ENCODE results near the gene RRBP1. TPM values are rescaled to one million over a fixed set of nuclear protein-coding genes. Genes with fewer than 3 reads are reported as not detected.

Gene RRBP1
- total and polyA plus RNA-seq, 2 experiments from 2014 or later: 193 to 242 TPM

GRCh38 chr20:17683218-17684076 is 1.4 kb upstream of the RRBP1 start:
- no peaks in the 10 kb centered on the region for H3K27me3 ChIP-seq
- no peak overlapping the region for H3K4me3 ChIP-seq
- H2AFZ ChIP-seq: no peak overlapping the region
- peaks cover 38% of the 10 kb centered on the region for H3K4me1 ChIP-seq (ENCODE audit: insufficient read depth)
- no peaks in the 10 kb centered on the region for H3K9me2 ChIP-seq (replicated peaks; ENCODE audit: insufficient read depth)
- DNase-seq (ENCODE audit: low spot score): no peak
- H3K9me3 ChIP-seq (ENCODE audit: low read depth): no peaks in the 10 kb centered on the region
- peak overlapping the region; percentile 66 for H3K4me2 ChIP-seq
- 72% methylated on average over 10 of the region's 10 CpGs for WGBS (ENCODE audit: low lambda C conversion rate, missing lambda C conversion rate)
- no peak for TF ChIP-seq EZH2phosphoT487 (IDR thresholded peaks at IDR 0.05; ENCODE audit: low read depth, severe bottlenecking, unreplicated experiment)
- no peak for TF ChIP-seq EZH2 (IDR thresholded peaks at IDR 0.05; ENCODE audit: borderline replicate concordance)
- TF ChIP-seq, protein P1, sequence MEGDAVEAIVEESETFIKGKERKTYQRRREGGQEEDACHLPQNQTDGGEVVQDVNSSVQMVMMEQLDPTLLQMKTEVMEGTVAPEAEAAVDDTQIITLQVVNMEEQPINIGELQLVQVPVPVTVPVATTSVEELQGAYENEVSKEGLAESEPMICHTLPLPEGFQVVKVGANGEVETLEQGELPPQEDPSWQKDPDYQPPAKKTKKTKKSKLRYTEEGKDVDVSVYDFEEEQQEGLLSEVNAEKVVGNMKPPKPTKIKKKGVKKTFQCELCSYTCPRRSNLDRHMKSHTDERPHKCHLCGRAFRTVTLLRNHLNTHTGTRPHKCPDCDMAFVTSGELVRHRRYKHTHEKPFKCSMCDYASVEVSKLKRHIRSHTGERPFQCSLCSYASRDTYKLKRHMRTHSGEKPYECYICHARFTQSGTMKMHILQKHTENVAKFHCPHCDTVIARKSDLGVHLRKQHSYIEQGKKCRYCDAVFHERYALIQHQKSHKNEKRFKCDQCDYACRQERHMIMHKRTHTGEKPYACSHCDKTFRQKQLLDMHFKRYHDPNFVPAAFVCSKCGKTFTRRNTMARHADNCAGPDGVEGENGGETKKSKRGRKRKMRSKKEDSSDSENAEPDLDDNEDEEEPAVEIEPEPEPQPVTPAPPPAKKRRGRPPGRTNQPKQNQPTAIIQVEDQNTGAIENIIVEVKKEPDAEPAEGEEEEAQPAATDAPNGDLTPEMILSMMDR (IDR thresholded peaks at IDR 0.05; ENCODE audit: poor library complexity): no peak
- peaks cover 25% of the 10 kb centered on the region for H4K20me1 ChIP-seq (ENCODE audit: insufficient read depth, poor library complexity, severe bottlenecking)
- no peaks in the 10 kb centered on the region for H3K36me3 ChIP-seq (replicated peaks; ENCODE audit: insufficient read depth, low read depth)
- H3K27ac ChIP-seq: peak overlapping the region; percentile 76
- peaks cover 27% of the 10 kb centered on the region for H3K79me2 ChIP-seq

DNA sequence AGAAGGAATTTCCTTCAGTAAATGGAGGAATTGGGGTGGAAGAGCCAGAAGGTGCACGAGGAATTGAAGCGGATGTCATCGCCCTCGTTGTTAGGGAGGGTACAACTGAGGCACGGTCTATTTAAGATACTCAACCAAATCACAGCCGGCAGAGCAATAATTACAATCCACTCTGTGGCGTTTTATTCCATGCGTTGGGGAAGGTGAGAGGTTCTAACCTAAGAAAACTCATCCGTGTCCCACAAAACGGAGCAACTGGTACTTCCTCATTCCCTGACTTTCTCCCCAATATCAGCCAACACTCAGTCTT is 802 bp upstream of the RRBP1 start:
- WGBS (ENCODE audit: low lambda C conversion rate, missing lambda C conversion rate): 29% methylated on average over 10 of the region's 10 CpGs
- Histone ChIP-seq H2AFZ (peak overlapping the region; percentile 20), H3K4me1 (ENCODE audit: insufficient read depth) (peaks cover 38% of the 10 kb centered on the region)

GRCh38 chr20:17681726-17682102 is 328 bp downstream of the RRBP1 start:
- peaks cover 43% of the 10 kb centered on the region for H4K20me1 ChIP-seq (ENCODE audit: insufficient read depth, poor library complexity, severe bottlenecking)
- H3K27ac ChIP-seq: peak overlapping the region; percentile 99
- H2AFZ ChIP-seq: no peak overlapping the region
- peaks cover 44% of the 10 kb centered on the region for H3K79me2 ChIP-seq
- no peaks in the 10 kb centered on the region for H3K9me3 ChIP-seq (ENCODE audit: low read depth)
- H3K36me3 ChIP-seq (replicated peaks; ENCODE audit: insufficient read depth, low read depth): no peaks in the 10 kb centered on the region
- H3K9me2 ChIP-seq (replicated peaks; ENCODE audit: insufficient read depth): no peaks in the 10 kb centered on the region
- peaks cover 45% of the 10 kb centered on the region for H3K4me1 ChIP-seq (ENCODE audit: insufficient read depth)
- H3K27me3 ChIP-seq: no peaks in the 10 kb centered on the region
- H3K4me2 ChIP-seq: no peak overlapping the region
- no peak for DNase-seq (ENCODE audit: low spot score)
- TF ChIP-seq EZH2 (IDR thresholded peaks at IDR 0.05; ENCODE audit: borderline replicate concordance) (no peak), EZH2phosphoT487 (IDR thresholded peaks at IDR 0.05; ENCODE audit: low read depth, severe bottlenecking, unreplicated experiment) (no peak)
- TF ChIP-seq, protein P1 (IDR thresholded peaks at IDR 0.05; ENCODE audit: poor library complexity): no peak
- H3K4me3 ChIP-seq: peak overlapping the region; percentile 82
- 0% methylated on average over 6 of the region's 65 CpGs for WGBS (ENCODE audit: low lambda C conversion rate, missing lambda C conversion rate)

More for the DNA sequence above, 802 bp upstream of the RRBP1 start:
- no peaks in the 10 kb centered on the region for H3K27me3 ChIP-seq
- peak overlapping the region; percentile 76 for H3K27ac ChIP-seq
- no peaks in the 10 kb centered on the region for H3K9me3 ChIP-seq (ENCODE audit: low read depth)
- peaks cover 31% of the 10 kb centered on the region for H4K20me1 ChIP-seq (ENCODE audit: insufficient read depth, poor library complexity, severe bottlenecking)
- peaks cover 33% of the 10 kb centered on the region for H3K79me2 ChIP-seq
- peak overlapping the region; percentile 66 for H3K4me2 ChIP-seq
- TF ChIP-seq EZH2 (IDR thresholded peaks at IDR 0.05; ENCODE audit: borderline replicate concordance): no peak
- TF ChIP-seq, protein P1 (IDR thresholded peaks at IDR 0.05; ENCODE audit: poor library complexity): no peak
- TF ChIP-seq EZH2phosphoT487 (IDR thresholded peaks at IDR 0.05; ENCODE audit: low read depth, severe bottlenecking, unreplicated experiment): no peak
- no peaks in the 10 kb centered on the region for H3K9me2 ChIP-seq (replicated peaks; ENCODE audit: insufficient read depth)
- no peak for DNase-seq (ENCODE audit: low spot score)
- H3K4me3 ChIP-seq: peak overlapping the region; percentile 20
- no peaks in the 10 kb centered on the region for H3K36me3 ChIP-seq (replicated peaks; ENCODE audit: insufficient read depth, low read depth)

All from hepatocyte (in vitro differentiated cells).